ELF-1 (cell line): ENCODE measurements around the gene KPNB1.

Experiments
- DNase-seq: peaks from one replicate; pipeline ENCODE4 v3.0.0-alpha.2; 2016; ENCODE audit warnings: low read depth, low spot score

The KPNB1 gene

GRCh38 chr17:47649153-47649971 is at the start of gene KPNB1:
KPNB1 (plus strand) TSS chr17:47649919; CDS start chr17:47650245, 326 bp downstream.
- peak; percentile 100 for DNase-seq

- no peak for DNase-seq
Measured at GRCh38 chr17:47603830-47604597, 45.7 kb upstream of the KPNB1 start.

DNA sequence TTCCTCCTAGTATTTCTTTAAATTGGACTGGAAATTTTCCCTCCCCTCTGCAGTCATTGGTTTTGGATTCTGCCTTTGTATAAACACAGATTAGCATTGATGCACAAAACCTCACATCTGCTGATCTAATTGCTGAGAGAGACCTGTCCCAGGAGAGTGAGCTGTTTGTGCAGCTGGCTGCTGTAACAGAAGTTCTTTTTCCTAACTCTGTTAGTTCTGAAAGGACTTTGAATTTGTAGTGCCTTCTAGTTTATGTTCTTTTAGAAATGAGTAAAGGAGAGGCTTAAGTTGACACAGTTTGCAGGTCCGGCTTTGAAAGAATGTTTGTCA is 45.2 kb upstream of the KPNB1 start:
- DNase-seq = no peak

GRCh38 chr17:47605011-47605410 is 44.7 kb upstream of the KPNB1 start:
- no peak for DNase-seq

- DNase-seq = no peak
Measured at GRCh38 chr17:47607481-47607880, 42.2 kb upstream of the KPNB1 start.

DNA sequence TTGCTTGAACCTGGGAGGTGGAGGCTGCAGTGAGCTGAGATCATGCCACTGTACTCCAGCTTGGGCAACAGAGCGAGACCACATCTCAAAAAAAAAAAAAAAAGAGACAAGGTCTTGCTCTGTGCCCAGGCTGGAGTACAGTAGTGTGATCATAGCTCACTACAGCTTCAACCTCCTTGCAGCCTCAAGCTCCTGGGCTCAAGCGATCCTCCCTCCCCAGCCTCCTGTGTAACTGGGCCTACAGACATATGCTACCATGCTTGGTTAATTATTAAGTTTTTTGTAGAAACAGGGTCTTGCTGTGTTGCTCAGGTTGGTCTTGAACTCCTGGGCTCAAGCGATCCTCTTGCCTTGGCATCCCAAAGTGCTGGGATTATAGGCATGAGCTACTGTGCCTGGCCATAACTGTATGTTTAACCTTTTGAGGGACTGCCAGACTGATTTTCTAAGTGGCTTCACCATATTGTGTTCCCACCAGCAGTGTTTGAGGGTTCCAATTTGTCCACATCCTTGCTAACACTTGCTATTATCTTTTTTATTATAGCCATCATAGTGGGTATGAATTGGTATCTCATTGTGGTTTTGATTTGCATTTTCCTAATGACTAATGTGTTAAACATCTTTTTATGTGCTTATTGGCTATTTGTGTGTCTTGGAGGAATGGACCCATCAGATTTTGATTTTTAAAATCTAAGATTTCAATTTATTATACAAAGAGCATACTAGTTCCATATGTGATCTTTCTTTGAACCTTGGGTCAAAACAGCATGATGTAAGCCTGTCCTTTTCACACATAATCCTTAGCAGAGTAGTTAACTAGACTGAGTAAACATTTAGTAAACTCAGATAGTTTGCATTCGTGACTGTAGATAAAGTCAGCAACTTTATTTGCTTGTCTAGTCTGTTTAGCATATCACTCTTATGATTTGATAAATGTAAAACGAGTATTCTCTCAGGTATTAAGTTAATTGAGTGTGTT is 38.1 kb upstream of the KPNB1 start:
- DNase-seq = no peak

DNA sequence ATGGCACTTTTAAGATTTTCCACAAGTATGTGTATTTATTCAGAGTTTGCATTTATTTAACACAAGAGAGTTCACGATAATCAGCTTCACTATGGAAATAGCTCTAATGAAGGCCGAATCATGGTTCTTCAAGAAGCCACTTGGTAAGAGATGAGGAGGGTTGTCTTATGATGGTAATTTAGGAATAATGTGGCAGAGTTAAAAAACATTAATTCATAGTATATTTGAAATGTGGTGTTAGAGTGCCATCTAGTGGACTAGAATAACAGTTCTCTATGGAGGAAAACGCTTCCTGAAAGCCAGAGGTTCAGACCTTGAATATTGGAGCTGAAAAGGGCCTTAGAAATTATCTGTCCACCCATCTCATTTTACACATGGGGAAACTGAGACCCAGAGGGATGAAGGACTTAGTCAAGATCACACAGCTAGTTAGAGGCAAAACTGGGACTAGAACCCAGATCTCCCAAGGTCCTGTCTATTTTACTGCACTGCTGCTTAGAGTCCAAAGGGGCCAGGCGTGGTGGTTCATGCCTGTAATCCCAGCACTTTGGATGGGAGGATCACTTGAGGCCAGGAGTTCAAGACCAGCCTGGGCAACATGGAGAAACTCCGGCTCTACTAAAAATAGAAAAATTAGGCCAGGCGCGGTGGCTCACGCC is 33.8 kb upstream of the KPNB1 start:
- DNase-seq = no peak

- no peak for DNase-seq
Measured at GRCh38 chr17:47618410-47618809, 31.3 kb upstream of the KPNB1 start.

GRCh38 chr17:47620503-47621245 is 29.0 kb upstream of the KPNB1 start:
- DNase-seq = no peak

- peak; percentile 82 for DNase-seq
Measured at GRCh38 chr17:47621293-47622179, 28.2 kb upstream of the KPNB1 start.

- no peak for DNase-seq
Measured at GRCh38 chr17:47622180-47622549, 27.6 kb upstream of the KPNB1 start.

GRCh38 chr17:47624727-47625068 is 25.0 kb upstream of the KPNB1 start:
- no peak for DNase-seq

GRCh38 chr17:47628014-47628566 is 21.6 kb upstream of the KPNB1 start:
- DNase-seq = no peak

GRCh38 chr17:47629826-47630225 is 19.9 kb upstream of the KPNB1 start:
- DNase-seq = no peak

DNA sequence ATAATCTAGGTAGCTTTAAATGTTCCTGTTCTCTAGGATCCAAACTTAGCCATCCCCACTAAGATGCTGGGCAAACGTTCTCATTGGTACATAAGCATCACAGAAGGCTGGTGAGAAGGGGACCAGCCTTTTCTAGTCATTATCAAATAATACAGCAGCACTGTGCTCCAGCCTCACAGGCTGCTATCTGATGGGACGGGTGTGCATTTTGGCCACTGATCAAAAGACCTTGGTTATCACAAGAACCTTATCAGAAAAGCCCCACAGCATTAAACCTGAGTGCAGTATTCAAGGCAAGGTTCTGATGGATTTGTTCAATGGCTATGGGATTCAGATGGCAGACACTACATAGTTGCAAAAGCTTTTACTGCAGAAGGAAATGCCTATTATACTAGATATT is 19.1 kb upstream of the KPNB1 start:
- DNase-seq = no peak

DNA sequence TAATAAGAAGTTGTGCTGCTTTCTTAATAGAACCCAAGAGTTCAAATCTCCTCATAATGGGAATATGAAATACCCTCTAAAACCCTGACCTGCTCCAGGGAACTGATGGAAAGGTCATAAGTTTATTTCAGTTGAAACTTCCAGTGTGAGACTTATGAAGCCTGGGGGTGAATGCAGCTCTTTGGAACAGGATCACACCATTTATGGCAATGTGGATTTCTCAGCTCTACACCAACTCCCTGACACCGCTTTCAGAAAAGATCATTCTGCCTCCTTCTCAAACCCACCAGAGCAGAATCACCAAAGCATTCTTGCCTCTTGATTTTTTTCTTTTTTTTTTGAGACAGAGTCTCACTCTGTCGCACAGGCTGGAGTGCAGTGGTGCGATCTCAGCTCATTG is 16.7 kb upstream of the KPNB1 start:
- no peak for DNase-seq

DNA sequence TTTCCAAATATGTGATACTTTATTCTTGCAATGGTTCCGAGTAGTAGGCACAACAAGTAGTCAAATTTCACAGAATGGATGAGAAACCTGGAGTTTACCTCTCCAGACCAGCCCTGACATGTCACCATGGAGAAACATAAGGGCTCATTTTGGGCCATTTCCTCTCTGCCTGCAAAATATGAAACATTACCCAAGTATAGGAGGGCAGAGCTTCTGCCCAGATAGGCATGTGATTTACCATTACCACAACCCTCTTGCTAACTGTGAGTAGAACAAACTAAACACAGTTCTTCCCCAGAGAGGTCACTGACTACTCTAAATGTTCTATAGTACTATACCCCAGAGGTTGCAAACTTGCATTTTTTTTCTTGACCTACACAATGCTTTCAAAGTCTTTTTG is 15.7 kb upstream of the KPNB1 start:
- no peak for DNase-seq

DNA sequence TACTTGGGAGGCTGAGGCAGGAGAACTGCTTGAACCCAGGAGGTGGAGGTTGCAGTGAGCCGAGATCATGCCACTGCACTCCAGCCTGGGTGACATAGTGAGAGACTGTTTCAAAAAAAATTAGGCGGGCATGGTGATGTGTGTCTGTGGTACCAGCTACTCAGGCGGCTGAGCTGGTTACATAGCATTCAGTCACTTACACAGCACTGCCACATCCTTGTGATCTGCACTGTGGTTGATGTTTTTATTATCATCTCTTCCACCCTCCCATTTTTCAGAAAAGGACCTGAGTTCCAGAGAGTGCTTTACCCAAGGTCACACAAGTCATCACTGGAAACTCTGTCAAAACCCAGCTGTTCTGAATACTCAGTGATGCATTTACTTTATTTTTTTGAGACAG is 14.8 kb upstream of the KPNB1 start:
- DNase-seq = no peak

DNA sequence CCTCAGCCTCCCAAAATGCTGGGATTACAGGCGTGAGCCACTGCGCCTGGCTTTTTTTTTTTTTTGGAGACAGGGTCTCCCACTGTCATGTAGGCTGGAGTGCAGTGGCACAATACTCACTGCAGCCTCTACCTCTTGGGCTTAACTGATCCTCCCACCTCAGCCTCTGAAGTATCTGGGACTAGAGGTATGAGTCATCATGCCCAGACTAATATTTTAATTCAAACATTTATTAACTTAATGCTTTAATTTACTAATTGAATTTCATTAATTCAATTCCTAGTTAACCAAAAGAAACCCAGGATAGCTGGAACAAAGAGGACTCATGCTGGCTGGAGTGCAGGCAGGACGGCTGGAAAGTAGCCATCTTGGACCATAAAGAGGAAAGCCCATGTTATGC is 14.0 kb upstream of the KPNB1 start:
- DNase-seq = no peak
